HG03354 (cell line): ENCODE measurements around the gene PRCD.

Experiments used
- ATAC-seq: cut with Tn5 transposase; IDR thresholded peaks from one replicate; pipeline ENCODE4 v1.9.1; 2021; ENCODE audit warnings: mild to moderate bottlenecking; ENCODE audit not compliant: unreplicated experiment, poor library complexity, severe bottlenecking

PRCD gene

GRCh38 chr17:76537288-76537577 lies 2.6 kb upstream of the PRCD start:
- no peak for ATAC-seq

- ATAC-seq, result no peak
These were observed 2.1 kb upstream of the PRCD start, which contains the start of gene CYGB for GRCh38 chr17:76537578-76538280. Gene CYGB, minus strand, starts transcription at chr17:76537709. Its CDS starts 167 bp downstream, at chr17:76537542.

- ATAC-seq, result no peak
These were observed 1.4 kb upstream of the PRCD start for GRCh38 chr17:76538281-76538931.

GRCh38 chr17:76538941-76539570 lies 788 bp upstream of the PRCD start:
- no peak for ATAC-seq

GRCh38 chr17:76540381-76541300 lies 797 bp downstream of the PRCD start:
- no peak for ATAC-seq

GRCh38 chr17:76541739-76542454 lies 2.1 kb downstream of the PRCD start:
- no peak for ATAC-seq

GRCh38 chr17:76542566-76542971 lies 2.7 kb downstream of the PRCD start:
- ATAC-seq, result no peak

GRCh38 chr17:76542984-76543383 lies 3.1 kb downstream of the PRCD start:
- ATAC-seq, result no peak

- no peak for ATAC-seq
These were observed 3.6 kb downstream of the PRCD start for GRCh38 chr17:76543482-76543825.

- no peak for ATAC-seq
These were observed 4.1 kb downstream of the PRCD start for GRCh38 chr17:76543826-76544545.

GRCh38 chr17:76544546-76545365 lies 4.9 kb downstream of the PRCD start:
- no peak for ATAC-seq

- ATAC-seq, result no peak
These were observed 6.2 kb downstream of the PRCD start for GRCh38 chr17:76545918-76546555.

GRCh38 chr17:76546556-76547182 lies 6.8 kb downstream of the PRCD start:
- ATAC-seq, result no peak

GRCh38 chr17:76547183-76547641 lies 7.4 kb downstream of the PRCD start:
- ATAC-seq, result peak; percentile 57

GRCh38 chr17:76547642-76548202 lies 7.9 kb downstream of the PRCD start:
- ATAC-seq, result no peak

GRCh38 chr17:76548378-76549214 lies 8.8 kb downstream of the PRCD start:
- no peak for ATAC-seq
